ENCODE data around the gene DACT3. TPM values are rescaled to one million over a fixed set of nuclear protein-coding genes. Genes with fewer than 3 reads are reported as not detected.

The DACT3 gene
- total RNA-seq, 1 donor from 2014 or later: 104 TPM

- Histone ChIP-seq H3K9me3 (no peaks in the 10 kb centered on the region), H3K4me3 (no peak overlapping the region), H3K27ac (no peak overlapping the region), H3K4me1 (peaks cover 9 to 16% of the 10 kb centered on the region in 2 donors), H3K36me3 (peaks cover 17 to 32% of the 10 kb centered on the region in 2 donors), H3K27me3 (no peaks in the 10 kb centered on the region)
- no peak for DNase-seq (ENCODE audit: low spot score in 2 of 2)
- no peak for TF ChIP-seq CTCF (IDR thresholded peaks at IDR 0.05)
- intact Hi-C loops (cut with DNase I): no loop called here
Measured at GRCh38 chr19:46613525-46613924, 47.5 kb downstream of the DACT3 start.

GRCh38 chr19:46611776-46612175 lies 49.2 kb downstream of the DACT3 start:
- intact Hi-C loops (cut with DNase I): no loop called here
- no peaks in the 10 kb centered on the region for H3K9me3 ChIP-seq
- no peak for TF ChIP-seq CTCF (IDR thresholded peaks at IDR 0.05)
- peak overlapping the region in 1 of 2 donors; percentile 50 for H3K27ac ChIP-seq
- H3K4me1 ChIP-seq: peaks cover 3 to 16% of the 10 kb centered on the region in 2 donors
- peaks cover 30 to 50% of the 10 kb centered on the region in 2 donors for H3K36me3 ChIP-seq
- peak in 1 of 2 donors; percentile 4 for DNase-seq (ENCODE audit: low spot score in 2 of 2)
- no peak overlapping the region for H3K4me3 ChIP-seq
- no peaks in the 10 kb centered on the region for H3K27me3 ChIP-seq

GRCh38 chr19:46610851-46611770 lies 49.9 kb downstream of the DACT3 start:
- H3K4me3 ChIP-seq: no peak overlapping the region
- H3K27ac ChIP-seq: peak overlapping the region in 1 of 2 donors; percentile 50
- no peaks in the 10 kb centered on the region for H3K27me3 ChIP-seq
- peak in 1 of 2 donors; percentile 65 for DNase-seq (ENCODE audit: low spot score in 2 of 2)
- no peaks in the 10 kb centered on the region for H3K9me3 ChIP-seq
- H3K4me1 ChIP-seq: peaks cover 5 to 18% of the 10 kb centered on the region in 2 donors
- H3K36me3 ChIP-seq: peaks cover 31 to 56% of the 10 kb centered on the region in 2 donors
- TF ChIP-seq CTCF (IDR thresholded peaks at IDR 0.05): no peak
- intact Hi-C loops (cut with DNase I): no loop called here

- Histone ChIP-seq H3K9me3 (no peaks in the 10 kb centered on the region), H3K27ac (no peak overlapping the region), H3K4me3 (no peak overlapping the region), H3K4me1 (peaks cover 12 to 25% of the 10 kb centered on the region in 2 donors), H3K27me3 (no peaks in the 10 kb centered on the region), H3K36me3 (peaks cover 36 to 61% of the 10 kb centered on the region in 2 donors)
- intact Hi-C loops (cut with DNase I): no loop called here
- DNase-seq (ENCODE audit: low spot score in 2 of 2): peak in 1 of 2 donors; percentile 53
- no peak for TF ChIP-seq CTCF (IDR thresholded peaks at IDR 0.05)
Measured at GRCh38 chr19:46610413-46610775, 50.6 kb downstream of the DACT3 start.

GRCh38 chr19:46609511-46610412 lies 51.2 kb downstream of the DACT3 start:
- no peaks in the 10 kb centered on the region for H3K27me3 ChIP-seq
- peaks cover 14 to 32% of the 10 kb centered on the region in 2 donors for H3K4me1 ChIP-seq
- peaks cover 36 to 61% of the 10 kb centered on the region in 2 donors for H3K36me3 ChIP-seq
- DNase-seq (ENCODE audit: low spot score in 2 of 2): peak in 1 of 2 donors; percentile 61
- TF ChIP-seq CTCF (IDR thresholded peaks at IDR 0.05): no peak
- no peak overlapping the region for H3K4me3 ChIP-seq
- H3K27ac ChIP-seq: no peak overlapping the region
- intact Hi-C loops (cut with DNase I): loop anchor here (10.0 kb wide), 1 partner anchor 215 kb away; no protein-coding TSS in a partner anchor
- H3K9me3 ChIP-seq: no peaks in the 10 kb centered on the region

Measured in ascending aorta (tissue), 2 donors.